H1 (cell line): ENCODE results near the gene NUMB.

ENCODE experiments used
- CEBPB ChIP-seq: IDR thresholded peaks from 2 replicates; pipeline ENCODE4 v1.6.1; 2012; ENCODE audit warnings: low read depth, low read length
- EP300 ChIP-seq, 2 experiments: IDR thresholded peaks; 1 replicate in 1 of 2; 2 replicates in 1 of 2; pipeline ENCODE4 v1.6.1; 2011 to 2012; ENCODE audit warnings: low read depth in 2 of 2, low read length in 2 of 2, mild to moderate bottlenecking in 2 of 2, borderline replicate concordance in 1 of 2, inconsistent platforms in 1 of 2, moderate library complexity in 1 of 2
- EZH2 ChIP-seq: fragments of 200-600 bp; sonication (generic); IDR thresholded peaks from 2 replicates; pipeline ENCODE4 v1.7.1; 2012; ENCODE audit warnings: low read depth, mild to moderate bottlenecking, moderate library complexity, low read length, inconsistent platforms; ENCODE audit not compliant: severe bottlenecking
- JUN ChIP-seq: IDR thresholded peaks from 2 replicates; pipeline ENCODE4 v1.6.1; 2011; ENCODE audit warnings: low read depth, mild to moderate bottlenecking, improper control_type of control experiment, low read length
- JUND ChIP-seq: IDR thresholded peaks from 2 replicates; pipeline ENCODE4 v1.6.1; 2011; ENCODE audit warnings: mild to moderate bottlenecking, improper control_type of control experiment, low read length
- MAX ChIP-seq: IDR thresholded peaks from 2 replicates; pipeline ENCODE4 v1.6.1; 2012; ENCODE audit warnings: inconsistent platforms
- POLR2A ChIP-seq, 2 experiments: IDR thresholded peaks; 1 replicate in 1 of 2; 2 replicates in 1 of 2; pipeline ENCODE4 v1.6.1; 2011; ENCODE audit warnings: low read depth in 2 of 2, low read length in 2 of 2, mild to moderate bottlenecking in 2 of 2; ENCODE audit errors: control extremely low read depth in 1 of 2
- RFX5 ChIP-seq: IDR thresholded peaks from 2 replicates; pipeline ENCODE4 v1.6.1; 2011; ENCODE audit warnings: low read depth, low read length, improper control_type of control experiment, borderline replicate concordance
- YY1 ChIP-seq: IDR thresholded peaks from 2 replicates; pipeline ENCODE4 v1.6.1; 2011; ENCODE audit warnings: low read depth, mild to moderate bottlenecking, low read length
- TF ChIP-seq, protein P1 (sequence below), 3 experiments: IDR thresholded peaks; 1 replicate in 2 of 3; 2 replicates in 1 of 3; pipeline versions ENCODE4 v1.5.1 to v1.6.1; 2011; ENCODE audit warnings: low read length in 3 of 3, mild to moderate bottlenecking in 3 of 3, inconsistent platforms in 2 of 3, low read depth in 1 of 3, moderate library complexity in 1 of 3; ENCODE audit not compliant: insufficient read depth in 1 of 3; ENCODE audit errors: control extremely low read depth in 1 of 3

DNA sequence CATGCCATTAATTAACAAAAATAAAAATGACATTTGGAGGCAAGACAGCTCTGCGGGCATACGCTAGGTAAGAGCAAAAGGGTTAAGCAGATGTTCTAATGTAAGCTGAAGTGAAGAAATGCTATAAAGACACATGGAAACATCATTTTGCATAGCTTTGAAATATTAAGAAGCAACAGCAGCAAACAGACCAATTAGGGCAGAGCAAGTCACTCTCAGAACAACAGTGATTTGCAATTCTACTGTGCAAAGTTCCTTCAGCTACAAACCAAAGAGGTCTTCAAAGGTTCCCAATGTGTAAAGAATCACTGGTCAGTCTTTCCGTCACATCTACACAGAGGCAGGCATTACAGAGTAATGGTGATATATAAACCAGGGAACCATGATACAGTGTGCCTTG is 152.8 kb downstream of the NUMB start:
- TF ChIP-seq POLR2A (IDR thresholded peaks at IDR 0.05; ENCODE audit: control extremely low read depth in 1 of 2, low read depth in 2 of 2, low read length in 2 of 2), result no peak
- no peak for TF ChIP-seq CEBPB
- TF ChIP-seq EZH2, result no peak
- no peak for TF ChIP-seq JUND
- no peak for TF ChIP-seq JUN
- TF ChIP-seq MAX, result no peak
- no peak for TF ChIP-seq YY1
- TF ChIP-seq, protein P1, sequence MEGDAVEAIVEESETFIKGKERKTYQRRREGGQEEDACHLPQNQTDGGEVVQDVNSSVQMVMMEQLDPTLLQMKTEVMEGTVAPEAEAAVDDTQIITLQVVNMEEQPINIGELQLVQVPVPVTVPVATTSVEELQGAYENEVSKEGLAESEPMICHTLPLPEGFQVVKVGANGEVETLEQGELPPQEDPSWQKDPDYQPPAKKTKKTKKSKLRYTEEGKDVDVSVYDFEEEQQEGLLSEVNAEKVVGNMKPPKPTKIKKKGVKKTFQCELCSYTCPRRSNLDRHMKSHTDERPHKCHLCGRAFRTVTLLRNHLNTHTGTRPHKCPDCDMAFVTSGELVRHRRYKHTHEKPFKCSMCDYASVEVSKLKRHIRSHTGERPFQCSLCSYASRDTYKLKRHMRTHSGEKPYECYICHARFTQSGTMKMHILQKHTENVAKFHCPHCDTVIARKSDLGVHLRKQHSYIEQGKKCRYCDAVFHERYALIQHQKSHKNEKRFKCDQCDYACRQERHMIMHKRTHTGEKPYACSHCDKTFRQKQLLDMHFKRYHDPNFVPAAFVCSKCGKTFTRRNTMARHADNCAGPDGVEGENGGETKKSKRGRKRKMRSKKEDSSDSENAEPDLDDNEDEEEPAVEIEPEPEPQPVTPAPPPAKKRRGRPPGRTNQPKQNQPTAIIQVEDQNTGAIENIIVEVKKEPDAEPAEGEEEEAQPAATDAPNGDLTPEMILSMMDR (IDR thresholded peaks at IDR 0.05; ENCODE audit: control extremely low read depth in 1 of 3, insufficient read depth in 1 of 3, low read depth in 1 of 3, low read length in 3 of 3), result no peak
- TF ChIP-seq RFX5, result no peak
- TF ChIP-seq EP300 (IDR thresholded peaks at IDR 0.05; ENCODE audit: borderline replicate concordance in 1 of 2, low read depth in 2 of 2, low read length in 2 of 2), result no peak
